HUES48 (cell line): ENCODE measurements around the gene PCYT1A.

Source experiments
- H3K27ac ChIP-seq: one replicate; pipeline ENCODE4 v1.7.0; 2013; ENCODE audit warnings: low read depth, low read length, inconsistent platforms
- H3K27me3 ChIP-seq: 2 replicates; pipeline ENCODE4 v1.6.1; 2013; ENCODE audit warnings: mild to moderate bottlenecking, low read length; ENCODE audit not compliant: control insufficient read depth, insufficient read depth
- H3K36me3 ChIP-seq: 2 replicates; pipeline ENCODE4 v1.6.1; 2013; ENCODE audit warnings: low read length; ENCODE audit not compliant: control insufficient read depth, insufficient read depth
- H3K4me1 ChIP-seq: 2 replicates; pipeline ENCODE4 v1.6.1; 2013; ENCODE audit warnings: mild to moderate bottlenecking, low read length; ENCODE audit not compliant: control insufficient read depth, insufficient read depth
- H3K4me3 ChIP-seq: 2 replicates; pipeline ENCODE4 v1.5.1; 2013; ENCODE audit warnings: mild to moderate bottlenecking, low read depth, low read length
- H3K9ac ChIP-seq: 2 replicates; pipeline ENCODE4 v1.6.1; 2013; ENCODE audit warnings: mild to moderate bottlenecking, low read depth, low read length, moderate library complexity
- H3K9me3 ChIP-seq: 2 replicates; pipeline ENCODE4 v1.6.1; 2013; ENCODE audit warnings: low read length; ENCODE audit not compliant: control insufficient read depth, insufficient read depth

PCYT1A gene

GRCh38 chr3:196198081-196198675, 89.3 kb downstream of the PCYT1A start:
- Histone ChIP-seq H3K36me3 (no peaks in the 10 kb centered on the region), H3K27ac (no peak overlapping the region), H3K9ac (no peak overlapping the region), H3K9me3 (no peaks in the 10 kb centered on the region), H3K4me1 (no peaks in the 10 kb centered on the region), H3K27me3 (no peaks in the 10 kb centered on the region), H3K4me3 (no peak overlapping the region)

DNA sequence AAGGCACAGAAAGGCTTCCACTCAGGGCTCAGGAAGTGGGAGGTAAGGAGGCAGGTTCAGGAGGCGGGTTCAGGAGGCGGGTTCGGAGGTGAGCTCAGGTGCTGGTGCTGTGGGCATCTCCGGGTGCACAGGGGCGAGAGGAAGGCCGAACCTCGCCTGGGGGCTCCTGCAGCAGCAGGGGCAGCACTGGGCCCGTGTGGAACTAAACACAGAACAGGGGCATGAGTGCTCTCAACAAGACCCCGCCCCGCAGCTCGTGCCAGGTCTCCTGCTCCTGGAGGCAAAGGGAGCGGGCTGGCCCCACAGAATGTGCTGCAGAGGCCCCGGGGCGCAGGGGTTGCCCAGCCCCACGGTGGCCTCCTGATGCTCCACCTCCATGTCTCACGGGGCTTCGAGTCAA, 90.0 kb downstream of the PCYT1A start:
- H3K27me3 ChIP-seq, result no peaks in the 10 kb centered on the region
- H3K4me1 ChIP-seq, result peaks cover 4% of the 10 kb centered on the region; the same call in 1 of the 2 replicates
- no peak overlapping the region for H3K9ac ChIP-seq
- H3K4me3 ChIP-seq, result no peak overlapping the region
- H3K9me3 ChIP-seq, result no peaks in the 10 kb centered on the region
- H3K36me3 ChIP-seq, result no peaks in the 10 kb centered on the region
- H3K27ac ChIP-seq, result no peak overlapping the region

DNA sequence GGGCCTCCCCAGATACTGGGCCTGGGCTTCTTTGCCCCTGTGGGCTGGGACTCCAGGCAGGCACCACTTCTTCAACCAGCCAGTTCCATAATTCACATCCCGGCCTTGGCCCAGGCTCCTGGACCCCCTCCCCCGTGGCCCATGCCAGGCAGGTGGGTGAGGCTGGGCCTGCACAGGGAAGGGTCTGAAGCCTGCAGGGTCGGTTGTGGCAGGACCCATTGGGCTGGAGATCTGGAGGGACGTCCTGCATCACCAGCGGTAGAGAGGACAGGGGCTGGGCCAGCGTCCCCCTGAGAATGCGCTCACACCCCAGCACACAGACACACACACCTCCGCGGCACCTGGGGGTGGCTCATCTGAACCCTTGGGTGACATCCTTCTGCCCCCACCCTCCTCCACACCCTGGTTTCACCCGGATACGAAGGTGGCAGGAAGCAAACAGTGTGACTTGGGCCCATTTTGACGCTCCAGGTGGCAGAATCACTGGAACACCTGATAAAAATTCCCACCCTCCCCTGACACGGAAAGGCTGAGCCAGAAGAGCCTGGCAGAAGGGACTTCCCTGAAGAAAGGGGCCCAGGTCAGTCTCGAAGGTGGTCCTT, 91.8 kb downstream of the PCYT1A start:
- Histone ChIP-seq H3K27ac (no peak overlapping the region), H3K9me3 (no peaks in the 10 kb centered on the region), H3K4me3 (no peak overlapping the region), H3K27me3 (no peaks in the 10 kb centered on the region), H3K36me3 (no peaks in the 10 kb centered on the region), H3K9ac (no peak overlapping the region), H3K4me1 (peaks cover 9% of the 10 kb centered on the region; the same call in 1 of the 2 replicates)

- H3K9me3 ChIP-seq, result no peaks in the 10 kb centered on the region
- no peaks in the 10 kb centered on the region for H3K36me3 ChIP-seq
- H3K4me3 ChIP-seq, result no peak overlapping the region
- H3K9ac ChIP-seq, result no peak overlapping the region
- H3K27ac ChIP-seq, result no peak overlapping the region
- peaks cover 9% of the 10 kb centered on the region; the same call in 1 of the 2 replicates for H3K4me1 ChIP-seq
- no peaks in the 10 kb centered on the region for H3K27me3 ChIP-seq
These were observed 93.0 kb downstream of the PCYT1A start for GRCh38 chr3:196194542-196194915.

GRCh38 chr3:196193736-196194541, 93.6 kb downstream of the PCYT1A start:
- Histone ChIP-seq H3K9me3 (no peaks in the 10 kb centered on the region), H3K4me1 (peaks cover 9% of the 10 kb centered on the region; the same call in 1 of the 2 replicates), H3K9ac (no peak overlapping the region), H3K36me3 (no peaks in the 10 kb centered on the region), H3K27me3 (no peaks in the 10 kb centered on the region), H3K4me3 (no peak overlapping the region), H3K27ac (no peak overlapping the region)

DNA sequence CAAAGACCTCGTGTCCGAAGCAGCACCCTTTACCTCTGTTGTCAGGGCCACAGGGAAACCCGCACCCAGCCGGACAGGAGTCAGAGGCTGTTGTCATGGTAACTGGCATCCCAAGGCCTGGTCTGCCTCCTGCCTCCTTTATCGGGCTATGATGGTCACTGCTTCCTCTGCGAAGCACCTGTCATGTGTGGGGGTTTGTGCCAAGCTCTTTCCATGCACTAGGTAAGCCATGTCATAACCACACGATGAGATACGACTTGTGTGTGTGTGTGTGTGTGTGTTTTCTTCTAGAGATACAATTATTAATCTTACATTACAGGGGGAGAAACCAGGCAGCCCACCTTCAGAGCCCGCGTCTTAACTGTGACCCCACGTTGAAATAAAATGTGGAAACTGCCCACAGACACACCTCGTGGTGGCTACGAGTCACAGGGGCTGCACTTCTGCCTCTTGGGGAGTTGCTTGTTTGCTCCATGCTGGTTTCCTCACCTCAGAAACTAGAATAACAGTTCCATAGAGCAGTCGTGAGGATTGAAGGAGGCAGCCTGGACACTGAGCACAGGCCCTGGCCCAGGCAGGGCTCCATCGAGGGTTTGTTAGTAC, 94.3 kb downstream of the PCYT1A start:
- H3K36me3 ChIP-seq, result no peaks in the 10 kb centered on the region
- H3K27ac ChIP-seq, result no peak overlapping the region
- no peaks in the 10 kb centered on the region for H3K27me3 ChIP-seq
- no peaks in the 10 kb centered on the region for H3K9me3 ChIP-seq
- no peak overlapping the region for H3K9ac ChIP-seq
- H3K4me3 ChIP-seq, result no peak overlapping the region
- peaks cover 9% of the 10 kb centered on the region; the same call in 1 of the 2 replicates for H3K4me1 ChIP-seq

DNA sequence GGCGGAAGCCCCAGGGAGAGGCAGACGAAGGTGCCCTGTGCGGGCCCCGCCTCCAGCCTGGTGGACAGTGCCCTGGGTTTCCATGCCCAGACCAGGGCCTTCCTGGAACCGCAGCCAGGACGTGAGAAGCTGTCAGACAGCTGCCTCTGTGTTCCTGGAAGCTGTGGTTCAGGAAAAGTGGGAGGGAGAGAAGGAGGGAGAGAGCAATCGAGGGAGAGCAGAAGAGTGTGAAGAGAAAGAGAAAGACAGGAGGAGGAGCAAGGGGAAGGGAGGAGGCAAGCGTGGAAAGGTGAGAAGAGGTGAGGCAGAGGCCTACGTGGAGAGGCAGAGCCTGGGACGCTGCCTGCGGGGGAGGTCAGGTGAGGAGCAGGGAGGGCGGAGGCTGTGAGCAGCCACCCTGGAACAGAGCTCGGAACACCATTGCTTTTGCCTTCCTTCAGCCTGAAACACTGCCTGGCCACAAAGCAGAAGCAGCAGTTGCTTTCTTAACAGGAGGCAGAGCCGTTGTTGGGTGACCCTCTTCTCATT, 94.9 kb downstream of the PCYT1A start:
- Histone ChIP-seq H3K9ac (no peak overlapping the region), H3K4me1 (peaks cover 9% of the 10 kb centered on the region; the same call in 1 of the 2 replicates), H3K4me3 (no peak overlapping the region), H3K27ac (no peak overlapping the region), H3K36me3 (no peaks in the 10 kb centered on the region), H3K9me3 (no peaks in the 10 kb centered on the region), H3K27me3 (no peaks in the 10 kb centered on the region)

DNA sequence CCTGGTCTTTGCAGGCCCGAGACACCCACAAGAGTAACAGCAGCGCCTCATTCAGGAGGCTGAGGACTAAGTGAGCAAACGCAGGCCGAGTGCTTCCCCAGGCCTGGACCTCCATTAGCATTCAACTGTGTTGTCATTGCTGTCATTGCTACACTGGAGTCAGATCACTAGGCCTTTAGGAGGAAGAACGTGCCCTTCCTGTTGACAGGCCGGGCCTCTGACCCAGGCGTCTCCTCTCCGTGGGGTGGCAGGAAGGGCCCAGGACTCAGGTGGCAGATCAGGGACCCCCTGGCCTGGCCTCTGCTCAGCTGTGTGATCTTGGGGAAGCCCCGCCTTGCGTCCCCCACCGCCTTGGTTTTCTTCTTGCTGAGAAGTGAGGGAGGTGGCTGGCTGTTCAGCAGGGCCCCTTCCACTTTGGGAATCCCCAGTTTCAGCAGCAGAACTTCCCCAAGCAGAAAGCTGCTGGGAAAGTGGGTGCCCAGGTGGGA, 95.4 kb downstream of the PCYT1A start:
- Histone ChIP-seq H3K4me1 (peaks cover 12% of the 10 kb centered on the region), H3K27ac (no peak overlapping the region), H3K9me3 (no peaks in the 10 kb centered on the region), H3K4me3 (no peak overlapping the region), H3K27me3 (no peaks in the 10 kb centered on the region), H3K9ac (no peak overlapping the region), H3K36me3 (no peaks in the 10 kb centered on the region)

GRCh38 chr3:196189566-196190347, 97.8 kb downstream of the PCYT1A start:
- Histone ChIP-seq H3K36me3 (no peaks in the 10 kb centered on the region), H3K27me3 (no peaks in the 10 kb centered on the region), H3K27ac (no peak overlapping the region), H3K4me3 (no peak overlapping the region), H3K9ac (no peak overlapping the region), H3K9me3 (no peaks in the 10 kb centered on the region), H3K4me1 (peaks cover 20% of the 10 kb centered on the region)
